ENCODE data around the gene MTHFD2L. TPM values are rescaled to one million over a fixed set of nuclear protein-coding genes. Genes with fewer than 3 reads are reported as not detected.

Gene MTHFD2L
- total RNA-seq, 1 donor from 2014 or later, result 11.0 TPM

- H3K4me3 ChIP-seq, result no peak overlapping the region
- H3K27me3 ChIP-seq (ENCODE audit: low read depth), result no peaks in the 10 kb centered on the region
- no peak overlapping the region for H3K27ac ChIP-seq
- ATAC-seq (no peak), DNase-seq (no peak)
- intact Hi-C loops (cut with DNase I), result no loop called here
- no peaks in the 10 kb centered on the region for H3K4me1 ChIP-seq
- TF ChIP-seq, protein P1, sequence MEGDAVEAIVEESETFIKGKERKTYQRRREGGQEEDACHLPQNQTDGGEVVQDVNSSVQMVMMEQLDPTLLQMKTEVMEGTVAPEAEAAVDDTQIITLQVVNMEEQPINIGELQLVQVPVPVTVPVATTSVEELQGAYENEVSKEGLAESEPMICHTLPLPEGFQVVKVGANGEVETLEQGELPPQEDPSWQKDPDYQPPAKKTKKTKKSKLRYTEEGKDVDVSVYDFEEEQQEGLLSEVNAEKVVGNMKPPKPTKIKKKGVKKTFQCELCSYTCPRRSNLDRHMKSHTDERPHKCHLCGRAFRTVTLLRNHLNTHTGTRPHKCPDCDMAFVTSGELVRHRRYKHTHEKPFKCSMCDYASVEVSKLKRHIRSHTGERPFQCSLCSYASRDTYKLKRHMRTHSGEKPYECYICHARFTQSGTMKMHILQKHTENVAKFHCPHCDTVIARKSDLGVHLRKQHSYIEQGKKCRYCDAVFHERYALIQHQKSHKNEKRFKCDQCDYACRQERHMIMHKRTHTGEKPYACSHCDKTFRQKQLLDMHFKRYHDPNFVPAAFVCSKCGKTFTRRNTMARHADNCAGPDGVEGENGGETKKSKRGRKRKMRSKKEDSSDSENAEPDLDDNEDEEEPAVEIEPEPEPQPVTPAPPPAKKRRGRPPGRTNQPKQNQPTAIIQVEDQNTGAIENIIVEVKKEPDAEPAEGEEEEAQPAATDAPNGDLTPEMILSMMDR (IDR thresholded peaks at IDR 0.05), result no peak
- no peaks in the 10 kb centered on the region for H3K36me3 ChIP-seq
- no peaks in the 10 kb centered on the region for H3K9me3 ChIP-seq
Measured at GRCh38 chr4:74305000-74305399, 147.1 kb downstream of the MTHFD2L start.

DNA sequence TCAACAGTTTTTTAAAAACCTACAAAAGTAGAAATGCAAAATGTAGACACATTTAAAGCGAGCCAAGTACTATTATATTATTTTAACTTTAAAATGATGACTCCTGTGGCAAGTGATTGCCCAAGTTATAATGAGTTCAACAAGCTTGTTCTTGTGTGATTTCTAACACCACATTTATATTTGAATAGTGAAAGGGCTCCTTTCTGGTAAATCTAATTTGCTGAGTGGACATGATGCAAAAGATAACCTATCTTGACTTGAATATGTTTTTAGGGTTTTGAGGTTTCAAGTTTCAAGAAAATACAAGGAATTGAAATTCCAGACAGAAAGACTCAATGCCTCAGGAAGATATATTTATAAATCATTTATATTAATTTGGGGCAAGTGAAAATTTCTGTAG is 149.3 kb downstream of the MTHFD2L start:
- TF ChIP-seq, protein P1 (IDR thresholded peaks at IDR 0.05), result no peak

DNA sequence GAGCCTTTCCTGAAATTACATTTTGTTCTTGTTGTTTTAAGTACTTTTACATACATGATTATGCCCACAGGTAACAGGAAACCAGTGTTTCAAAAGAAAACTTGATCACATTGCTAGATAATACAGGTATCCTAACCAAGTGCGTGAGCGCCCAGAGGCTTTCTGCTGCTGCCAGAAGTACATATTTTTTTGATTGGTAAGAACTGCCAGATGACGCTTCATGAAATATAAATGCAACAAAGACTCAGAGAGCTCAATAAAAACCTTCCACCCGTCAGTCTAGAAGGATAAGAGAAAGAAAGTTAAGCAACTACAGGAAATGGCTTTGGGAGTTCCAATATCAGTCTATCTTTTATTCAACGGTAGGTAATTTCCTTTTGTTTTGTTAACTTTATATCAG is 150.3 kb downstream of the MTHFD2L start, which contains the start of gene EPGN:
Gene EPGN (plus strand): TSS at position 256 of the 400 bp plus-strand sequence. CDS start 64 bp downstream, at position 320.
- Histone ChIP-seq H3K27me3 (ENCODE audit: low read depth) (no peaks in the 10 kb centered on the region), H3K27ac (no peak within 1 kb of the TSS), H3K36me3 (no peaks in the 10 kb centered on the region), H3K9me3 (no peaks in the 10 kb centered on the region), H3K4me3 (no peak within 1 kb of the TSS), H3K4me1 (no peaks in the 10 kb centered on the region)
- ATAC-seq, result no peak
- TF ChIP-seq, protein P1 (IDR thresholded peaks at IDR 0.05), result no peak
- no peak for DNase-seq
- intact Hi-C loops (cut with DNase I), result no loop called here

More for the DNA sequence above, 149.3 kb downstream of the MTHFD2L start:
- no peaks in the 10 kb centered on the region for H3K27me3 ChIP-seq (ENCODE audit: low read depth)
- no peak overlapping the region for H3K4me3 ChIP-seq
- H3K27ac ChIP-seq, result no peak overlapping the region
- ATAC-seq (peak in 1 of 2 donors; percentile 61), DNase-seq (no peak)
- H3K9me3 ChIP-seq, result no peaks in the 10 kb centered on the region
- no peaks in the 10 kb centered on the region for H3K36me3 ChIP-seq
- intact Hi-C loops (cut with DNase I), result no loop called here
- no peaks in the 10 kb centered on the region for H3K4me1 ChIP-seq

GRCh38 chr4:74309223-74309622 is 151.3 kb downstream of the MTHFD2L start:
- intact Hi-C loops (cut with DNase I), result no loop called here
- Histone ChIP-seq H3K4me3 (no peak overlapping the region), H3K27ac (no peak overlapping the region), H3K36me3 (no peaks in the 10 kb centered on the region), H3K9me3 (no peaks in the 10 kb centered on the region), H3K27me3 (ENCODE audit: low read depth) (no peaks in the 10 kb centered on the region), H3K4me1 (no peaks in the 10 kb centered on the region)
- no peak for DNase-seq
- TF ChIP-seq, protein P1 (IDR thresholded peaks at IDR 0.05), result no peak
- ATAC-seq, result no peak

GRCh38 chr4:74311696-74312313 is 153.9 kb downstream of the MTHFD2L start:
- Histone ChIP-seq H3K9me3 (no peaks in the 10 kb centered on the region), H3K27me3 (ENCODE audit: low read depth) (no peaks in the 10 kb centered on the region), H3K4me3 (no peak overlapping the region), H3K36me3 (no peaks in the 10 kb centered on the region), H3K4me1 (no peaks in the 10 kb centered on the region), H3K27ac (no peak overlapping the region)
- DNase-seq (no peak), ATAC-seq (peak in 1 of 2 donors; percentile 71)
- intact Hi-C loops (cut with DNase I), result loop anchor here (5.0 kb wide), 1 partner anchor 120 kb away; no protein-coding TSS in a partner anchor
- TF ChIP-seq, protein P1 (IDR thresholded peaks at IDR 0.05), result peak; percentile 55

All from lower lobe of right lung (tissue), 2 donors.